Measurements from ENCODE around the gene ADAMTS3.

DNA sequence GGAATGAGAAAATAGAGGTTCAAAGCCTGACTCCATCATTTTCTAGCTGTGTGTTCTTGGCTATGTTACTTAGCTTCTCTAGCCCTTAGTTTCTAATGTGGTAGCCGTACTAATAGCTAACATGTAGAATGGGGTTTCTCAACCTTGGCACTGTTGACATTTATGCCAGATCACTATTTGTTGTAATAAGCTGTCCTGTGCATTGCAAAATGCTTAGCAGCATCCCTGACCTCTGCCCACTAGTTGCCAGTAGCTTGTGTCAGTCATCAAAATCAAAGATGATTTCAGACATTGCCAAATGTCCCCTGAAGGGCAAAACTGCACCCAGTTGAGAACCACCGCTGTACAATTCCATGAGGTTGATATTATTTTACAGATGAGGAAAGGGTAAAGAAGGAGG is 18.3 kb upstream of the ADAMTS3 start:
- TF ChIP-seq CTCF (IDR thresholded peaks at IDR 0.05) (no peak), POLR2A (IDR thresholded peaks at IDR 0.05) (no peak)
